CD4-positive, alpha-beta memory T cell (primary cell): ENCODE data around the gene CDH13. TPM values are rescaled to one million over a fixed set of nuclear protein-coding genes. Genes with fewer than 3 reads are reported as not detected.
A peak's percentile ranks its signal among the peaks of the same experiment; 100 is the strongest.

Experiments used
- CTCF ChIA-PET: fragments of 350-600 bp; sonication (Branson Sonifier 250); formaldehyde crosslinking; loops from one replicate; lab custom pipeline; 2021; ENCODE audit warnings: inconsistent platforms; ENCODE audit not compliant: partially characterized antibody; lab: Charles Lee
- POLR2A ChIA-PET: fragments of 350-600 bp; sonication (Branson Sonifier 250); formaldehyde crosslinking; loops from one replicate; lab custom pipeline; 2021; ENCODE audit not compliant: partially characterized antibody; lab: Charles Lee
- DNase-seq, 5 donors: peaks; one replicate each; pipeline versions ENCODE4 v3.0.0 to v3.0.0-alpha.2; 2020 to 2022; ENCODE audit warnings: mixed read lengths in 1 of 5
- H3K27ac ChIP-seq: one replicate; pipeline ENCODE4 v1.7.0; 2013; ENCODE audit warnings: low read depth, low read length
- H3K27me3 ChIP-seq: 2 replicates; pipeline ENCODE4 v1.7.0; 2013; ENCODE audit warnings: mild to moderate bottlenecking, low read length, moderate library complexity; ENCODE audit not compliant: insufficient read depth
- H3K36me3 ChIP-seq: 2 replicates; pipeline ENCODE4 v1.7.0; 2013; ENCODE audit warnings: mild to moderate bottlenecking, low read length, moderate library complexity; ENCODE audit not compliant: insufficient read depth
- H3K4me1 ChIP-seq: 2 replicates; pipeline ENCODE4 v1.7.0; 2013; ENCODE audit warnings: mild to moderate bottlenecking, low read length, moderate library complexity; ENCODE audit not compliant: insufficient read depth
- H3K4me3 ChIP-seq, 2 donors: one replicate each; pipeline ENCODE4 v1.7.0; 2013; ENCODE audit warnings: low read length in 2 of 2, mild to moderate bottlenecking in 1 of 2
- H3K9me3 ChIP-seq, 2 donors: one replicate each; pipeline ENCODE4 v1.7.0; 2013; ENCODE audit warnings: low read length in 2 of 2, control low read depth in 1 of 2; ENCODE audit not compliant: control insufficient read depth in 1 of 2
- H3K27ac Mint-ChIP-seq, 7 donors: one replicate each; pipeline ENCODE4 v1.8.0; 2020 to 2021; ENCODE audit warnings: mixed read lengths in 7 of 7, mild to moderate bottlenecking in 6 of 7, inconsistent platforms in 3 of 7, moderate library complexity in 3 of 7
- H3K27me3 Mint-ChIP-seq, 2 donors: one replicate each; pipeline ENCODE4 v1.8.0; 2020 to 2021; ENCODE audit warnings: mixed read lengths in 2 of 2
- H3K36me3 Mint-ChIP-seq, 2 donors: one replicate each; pipeline ENCODE4 v1.8.0; 2020 to 2021; ENCODE audit warnings: mixed read lengths in 2 of 2, inconsistent platforms in 1 of 2, mild to moderate bottlenecking in 1 of 2
- H3K4me1 Mint-ChIP-seq, 4 donors: one replicate each; pipeline ENCODE4 v1.8.0; 2020 to 2021; ENCODE audit warnings: mixed read lengths in 4 of 4, mild to moderate bottlenecking in 1 of 4
- H3K4me3 Mint-ChIP-seq, 8 donors: one replicate each; pipeline ENCODE4 v1.8.0; 2020 to 2021; ENCODE audit warnings: mixed read lengths in 8 of 8, mild to moderate bottlenecking in 7 of 8, moderate library complexity in 6 of 8, inconsistent platforms in 3 of 8
- H3K9me3 Mint-ChIP-seq, 8 donors: one replicate each; pipeline ENCODE4 v1.8.0; 2020 to 2021; ENCODE audit warnings: mixed read lengths in 8 of 8, mild to moderate bottlenecking in 5 of 8, inconsistent platforms in 3 of 8, moderate library complexity in 1 of 8
- intact Hi-C: fragments of 100-400 bp; cut with micrococcal nuclease; formaldehyde crosslinking; loops from one replicate; pipeline ENCODE4 v1.15.1; 2023
- polyA plus RNA-seq, 2 donors: library from polyadenylated mRNA; unstranded; fragments of 300-500 nt; fragmentation: Illumina TruSeq; gene quantifications; one replicate each; pipeline ENCODE4 v1.2.3, GENCODE V29; 2021
- total RNA-seq, 2 experiments: library from RNA; stranded (reverse); gene quantifications; one replicate each; pipeline ENCODE4 v1.2.3, GENCODE V29; 2021

Gene CDH13
- total and polyA plus RNA-seq, 4 experiments from 2014 or later: not detected

- POLR2A ChIA-PET: no interaction called here
- peaks cover 0 to 1% (median 0%) of the 10 kb centered on the region in 4 donors for H3K4me1 Mint-ChIP-seq
- Histone ChIP-seq H3K36me3 (no peaks in the 10 kb centered on the region), H3K27me3 (no peaks in the 10 kb centered on the region), H3K4me3 (no peak overlapping the region), H3K27ac (no peak overlapping the region), H3K9me3 (no peaks in the 10 kb centered on the region), H3K4me1 (no peaks in the 10 kb centered on the region)
- peak overlapping the region in 1 of 8 donors; percentile 9 for H3K4me3 Mint-ChIP-seq
- H3K27ac Mint-ChIP-seq: no peak overlapping the region
- intact Hi-C loops: no loop called here
- no peaks in the 10 kb centered on the region for H3K36me3 Mint-ChIP-seq
- H3K27me3 Mint-ChIP-seq: peaks cover 0 to 4% of the 10 kb centered on the region in 2 donors
- no peak for DNase-seq
- H3K9me3 Mint-ChIP-seq: peaks cover 7 to 30% (median 18%) of the 10 kb centered on the region in 8 donors
- CTCF ChIA-PET: no interaction called here
These were observed 499.3 kb downstream of the CDH13 start for GRCh38 chr16:83125999-83126568.

- no peaks in the 10 kb centered on the region for H3K9me3 ChIP-seq
- peaks cover 0 to 1% (median 0%) of the 10 kb centered on the region in 4 donors for H3K4me1 Mint-ChIP-seq
- no peaks in the 10 kb centered on the region for H3K27me3 ChIP-seq
- no peak overlapping the region for H3K27ac Mint-ChIP-seq
- intact Hi-C loops: no loop called here
- ChIA-PET POLR2A (no interaction called here), CTCF (no interaction called here)
- H3K36me3 Mint-ChIP-seq: no peaks in the 10 kb centered on the region
- no peak for DNase-seq
- no peak overlapping the region for H3K27ac ChIP-seq
- no peak overlapping the region for H3K4me3 ChIP-seq
- H3K9me3 Mint-ChIP-seq: peaks cover 7 to 30% (median 18%) of the 10 kb centered on the region in 8 donors
- H3K4me1 ChIP-seq: no peaks in the 10 kb centered on the region
- no peak overlapping the region for H3K4me3 Mint-ChIP-seq
- H3K36me3 ChIP-seq: no peaks in the 10 kb centered on the region
- H3K27me3 Mint-ChIP-seq: peaks cover 0 to 4% of the 10 kb centered on the region in 2 donors
These were observed 501.3 kb downstream of the CDH13 start for GRCh38 chr16:83128041-83128440.

- H3K27ac Mint-ChIP-seq: no peak overlapping the region
- intact Hi-C loops: no loop called here
- H3K27me3 ChIP-seq: no peaks in the 10 kb centered on the region
- no peak overlapping the region for H3K27ac ChIP-seq
- H3K4me3 Mint-ChIP-seq: no peak overlapping the region
- H3K36me3 ChIP-seq: no peaks in the 10 kb centered on the region
- H3K36me3 Mint-ChIP-seq: no peaks in the 10 kb centered on the region
- H3K9me3 ChIP-seq: no peaks in the 10 kb centered on the region
- ChIA-PET CTCF (no interaction called here), POLR2A (no interaction called here)
- H3K4me1 ChIP-seq: no peaks in the 10 kb centered on the region
- H3K27me3 Mint-ChIP-seq: peaks cover 0 to 4% of the 10 kb centered on the region in 2 donors
- peaks cover 0 to 1% (median 0%) of the 10 kb centered on the region in 4 donors for H3K4me1 Mint-ChIP-seq
- DNase-seq: no peak
- peaks cover 7 to 24% (median 17%) of the 10 kb centered on the region in 8 donors for H3K9me3 Mint-ChIP-seq
- H3K4me3 ChIP-seq: no peak overlapping the region
These were observed 503.3 kb downstream of the CDH13 start for GRCh38 chr16:83130039-83130438.

GRCh38 chr16:83134638-83135037 is 507.9 kb downstream of the CDH13 start:
- Histone ChIP-seq H3K4me1 (no peaks in the 10 kb centered on the region), H3K4me3 (no peak overlapping the region), H3K9me3 (no peaks in the 10 kb centered on the region), H3K27ac (no peak overlapping the region), H3K27me3 (no peaks in the 10 kb centered on the region), H3K36me3 (no peaks in the 10 kb centered on the region)
- peaks cover 0 to 3% (median 0%) of the 10 kb centered on the region in 8 donors for H3K9me3 Mint-ChIP-seq
- DNase-seq: no peak
- H3K4me3 Mint-ChIP-seq: no peak overlapping the region
- no peaks in the 10 kb centered on the region for H3K36me3 Mint-ChIP-seq
- intact Hi-C loops: no loop called here
- no peak overlapping the region for H3K27ac Mint-ChIP-seq
- peaks cover 8 to 16% (median 8%) of the 10 kb centered on the region in 4 donors for H3K4me1 Mint-ChIP-seq
- no peaks in the 10 kb centered on the region for H3K27me3 Mint-ChIP-seq
- CTCF ChIA-PET: no interaction called here
- POLR2A ChIA-PET: no interaction called here

GRCh38 chr16:83136419-83136818 is 509.6 kb downstream of the CDH13 start:
- no peaks in the 10 kb centered on the region for H3K27me3 ChIP-seq
- H3K36me3 ChIP-seq: no peaks in the 10 kb centered on the region
- Mint-ChIP-seq H3K27ac (no peak overlapping the region), H3K27me3 (peaks cover 0 to 1% of the 10 kb centered on the region in 2 donors), H3K4me1 (peaks cover 8 to 16% (median 8%) of the 10 kb centered on the region in 4 donors), H3K9me3 (peaks cover 0 to 4% (median under 1%) of the 10 kb centered on the region in 8 donors), H3K4me3 (peak overlapping the region in 2 of 8 donors; percentile 60 to 82), H3K36me3 (no peaks in the 10 kb centered on the region)
- ChIA-PET CTCF (no interaction called here), POLR2A (no interaction called here)
- H3K4me3 ChIP-seq: no peak overlapping the region
- intact Hi-C loops: no loop called here
- H3K27ac ChIP-seq: no peak overlapping the region
- no peaks in the 10 kb centered on the region for H3K9me3 ChIP-seq
- no peaks in the 10 kb centered on the region for H3K4me1 ChIP-seq
- no peak for DNase-seq

GRCh38 chr16:83136924-83137323 is 510.2 kb downstream of the CDH13 start:
- peak overlapping the region in 7 of 8 donors; percentile 68 to 87 (median 82) for H3K4me3 Mint-ChIP-seq
- no peak for DNase-seq
- H3K4me1 Mint-ChIP-seq: peaks cover 8 to 16% (median 8%) of the 10 kb centered on the region in 4 donors
- no peak overlapping the region for H3K4me3 ChIP-seq
- no peaks in the 10 kb centered on the region for H3K27me3 ChIP-seq
- peak overlapping the region in 4 of 7 donors; percentile 12 to 86 (median 55) for H3K27ac Mint-ChIP-seq
- no peaks in the 10 kb centered on the region for H3K4me1 ChIP-seq
- H3K9me3 ChIP-seq: no peaks in the 10 kb centered on the region
- ChIA-PET CTCF (no interaction called here), POLR2A (no interaction called here)
- no peaks in the 10 kb centered on the region for H3K36me3 Mint-ChIP-seq
- H3K36me3 ChIP-seq: no peaks in the 10 kb centered on the region
- intact Hi-C loops: no loop called here
- H3K27me3 Mint-ChIP-seq: peaks cover 0 to 1% of the 10 kb centered on the region in 2 donors
- no peak overlapping the region for H3K27ac ChIP-seq
- H3K9me3 Mint-ChIP-seq: peaks cover 0 to 6% (median 3%) of the 10 kb centered on the region in 8 donors

GRCh38 chr16:83137326-83137781 is 510.6 kb downstream of the CDH13 start:
- peaks cover 0 to 6% (median 3%) of the 10 kb centered on the region in 8 donors for H3K9me3 Mint-ChIP-seq
- Histone ChIP-seq H3K4me1 (no peaks in the 10 kb centered on the region), H3K36me3 (no peaks in the 10 kb centered on the region), H3K9me3 (no peaks in the 10 kb centered on the region), H3K27me3 (no peaks in the 10 kb centered on the region), H3K27ac (no peak overlapping the region), H3K4me3 (no peak overlapping the region)
- intact Hi-C loops: no loop called here
- ChIA-PET POLR2A (no interaction called here), CTCF (no interaction called here)
- H3K36me3 Mint-ChIP-seq: no peaks in the 10 kb centered on the region
- peak overlapping the region; percentile 68 to 87 (median 82) for H3K4me3 Mint-ChIP-seq
- DNase-seq: peak in 4 of 5 donors; percentile 11 to 26 (median 16)
- peaks cover 8 to 16% (median 8%) of the 10 kb centered on the region in 4 donors for H3K4me1 Mint-ChIP-seq
- peaks cover 0 to 1% of the 10 kb centered on the region in 2 donors for H3K27me3 Mint-ChIP-seq
- H3K27ac Mint-ChIP-seq: peak overlapping the region; percentile 48 to 91 (median 75)
